ENCODE data around the gene PRAMEF1. TPM values are rescaled to one million over a fixed set of nuclear protein-coding genes. Genes with fewer than 3 reads are reported as not detected.

The PRAMEF1 gene
- total and polyA plus RNA-seq, 12 donors = not detected

DNA sequence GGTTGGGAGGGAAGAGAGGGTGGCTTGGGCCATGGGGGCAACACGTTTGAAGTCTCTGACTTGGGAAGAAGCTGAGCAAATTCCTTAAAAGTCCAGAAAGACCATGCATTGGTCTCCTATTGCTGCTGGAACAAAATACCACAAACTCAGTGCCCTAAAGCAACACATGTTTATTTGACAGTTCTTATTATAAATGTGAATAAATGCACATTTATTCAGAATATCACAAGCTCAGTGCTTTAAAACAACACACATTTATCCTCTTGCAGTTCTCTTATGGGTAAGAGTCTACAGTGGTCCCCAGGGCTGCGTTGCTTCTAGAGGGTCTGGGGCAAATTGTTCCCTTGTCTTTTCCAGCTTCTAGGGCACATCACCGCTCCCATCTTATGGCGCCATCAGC is 27.7 kb upstream of the PRAMEF1 start:
- no peak for TF ChIP-seq POLR2A (IDR thresholded peaks at IDR 0.05)
- TF ChIP-seq, protein P1, sequence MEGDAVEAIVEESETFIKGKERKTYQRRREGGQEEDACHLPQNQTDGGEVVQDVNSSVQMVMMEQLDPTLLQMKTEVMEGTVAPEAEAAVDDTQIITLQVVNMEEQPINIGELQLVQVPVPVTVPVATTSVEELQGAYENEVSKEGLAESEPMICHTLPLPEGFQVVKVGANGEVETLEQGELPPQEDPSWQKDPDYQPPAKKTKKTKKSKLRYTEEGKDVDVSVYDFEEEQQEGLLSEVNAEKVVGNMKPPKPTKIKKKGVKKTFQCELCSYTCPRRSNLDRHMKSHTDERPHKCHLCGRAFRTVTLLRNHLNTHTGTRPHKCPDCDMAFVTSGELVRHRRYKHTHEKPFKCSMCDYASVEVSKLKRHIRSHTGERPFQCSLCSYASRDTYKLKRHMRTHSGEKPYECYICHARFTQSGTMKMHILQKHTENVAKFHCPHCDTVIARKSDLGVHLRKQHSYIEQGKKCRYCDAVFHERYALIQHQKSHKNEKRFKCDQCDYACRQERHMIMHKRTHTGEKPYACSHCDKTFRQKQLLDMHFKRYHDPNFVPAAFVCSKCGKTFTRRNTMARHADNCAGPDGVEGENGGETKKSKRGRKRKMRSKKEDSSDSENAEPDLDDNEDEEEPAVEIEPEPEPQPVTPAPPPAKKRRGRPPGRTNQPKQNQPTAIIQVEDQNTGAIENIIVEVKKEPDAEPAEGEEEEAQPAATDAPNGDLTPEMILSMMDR (IDR thresholded peaks at IDR 0.05) = no peak
- no peak overlapping the region for H3K4me3 ChIP-seq
- DNase-seq = no peak
- H3K9me3 ChIP-seq (replicated peaks in 1 of 3) = no peaks in the 10 kb centered on the region
- 66 to 71% (median 68%) methylated on average over 4 of the region's 4 CpGs for WGBS, 4 donors
- H3K27me3 ChIP-seq = peaks cover 6% of the 10 kb centered on the region
- H3K4me1 ChIP-seq (replicated peaks in 1 of 2) = no peaks in the 10 kb centered on the region
- intact Hi-C loops (cut with DNase I) = no loop called here
- no peak overlapping the region for H3K27ac ChIP-seq
- H3K36me3 ChIP-seq (replicated peaks in 1 of 2) = no peaks in the 10 kb centered on the region

DNA sequence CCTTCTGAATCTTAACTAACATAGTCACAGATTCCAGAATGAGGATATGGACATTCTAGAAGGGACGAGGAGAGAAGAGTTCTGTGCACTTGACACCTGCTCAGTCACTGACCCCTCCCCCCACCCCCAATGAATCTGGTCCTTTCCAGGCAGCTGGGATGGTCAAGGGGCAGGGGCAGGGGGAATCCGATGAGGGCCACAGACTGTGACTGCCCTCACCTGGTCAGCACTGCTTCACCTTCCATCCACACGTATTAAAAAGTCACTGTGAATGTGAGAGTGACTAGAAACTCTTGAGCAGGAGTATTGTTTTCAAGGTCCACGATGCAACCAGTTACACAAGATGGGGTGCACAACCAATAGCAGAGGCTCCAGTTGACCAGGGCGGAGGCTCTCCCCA is 27.2 kb upstream of the PRAMEF1 start:
- H3K36me3 ChIP-seq (replicated peaks in 1 of 2) = no peaks in the 10 kb centered on the region
- no peaks in the 10 kb centered on the region for H3K9me3 ChIP-seq (replicated peaks in 1 of 3)
- DNase-seq = no peak
- 53 to 63% (median 57%) methylated on average over 5 of the region's 5 CpGs for WGBS, 4 donors
- no peaks in the 10 kb centered on the region for H3K4me1 ChIP-seq (replicated peaks in 1 of 2)
- intact Hi-C loops (cut with DNase I) = no loop called here
- TF ChIP-seq, protein P1 (IDR thresholded peaks at IDR 0.05) = no peak
- TF ChIP-seq POLR2A (IDR thresholded peaks at IDR 0.05) = no peak
- no peak overlapping the region for H3K27ac ChIP-seq
- peaks cover 6% of the 10 kb centered on the region for H3K27me3 ChIP-seq
- no peak overlapping the region for H3K4me3 ChIP-seq

DNA sequence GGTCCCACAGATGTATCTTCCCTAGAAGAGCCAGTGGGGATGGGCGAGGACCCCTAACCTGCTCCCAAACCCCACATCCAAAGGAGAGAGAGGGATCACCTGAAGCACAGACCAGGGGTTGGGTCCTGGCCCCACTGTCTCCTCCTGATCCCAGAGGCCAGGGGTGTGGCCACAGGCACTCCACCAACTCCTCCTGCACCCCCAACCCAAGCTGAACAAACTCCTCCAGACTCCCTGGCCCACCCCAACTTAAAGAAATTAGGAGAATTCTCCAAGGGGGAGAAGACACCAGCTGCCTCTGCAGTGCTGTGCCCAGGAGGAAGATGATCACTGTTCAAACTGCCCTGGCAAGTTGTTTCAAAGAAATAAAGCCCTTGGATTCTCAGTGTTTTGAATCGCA is 22.2 kb upstream of the PRAMEF1 start:
- H3K4me3 ChIP-seq = no peak overlapping the region
- H3K9me3 ChIP-seq (replicated peaks in 1 of 3) = no peaks in the 10 kb centered on the region
- no peaks in the 10 kb centered on the region for H3K36me3 ChIP-seq (replicated peaks in 1 of 2)
- intact Hi-C loops (cut with DNase I) = no loop called here
- H3K4me1 ChIP-seq (replicated peaks in 1 of 2) = no peaks in the 10 kb centered on the region
- DNase-seq = no peak
- 0 to 80% (median 65%) methylated on average over 1 to 2 of the region's 2 CpGs for WGBS, 4 donors
- TF ChIP-seq, protein P1 (IDR thresholded peaks at IDR 0.05) = no peak
- no peak for TF ChIP-seq POLR2A (IDR thresholded peaks at IDR 0.05)
- H3K27me3 ChIP-seq = no peaks in the 10 kb centered on the region
- no peak overlapping the region for H3K27ac ChIP-seq

DNA sequence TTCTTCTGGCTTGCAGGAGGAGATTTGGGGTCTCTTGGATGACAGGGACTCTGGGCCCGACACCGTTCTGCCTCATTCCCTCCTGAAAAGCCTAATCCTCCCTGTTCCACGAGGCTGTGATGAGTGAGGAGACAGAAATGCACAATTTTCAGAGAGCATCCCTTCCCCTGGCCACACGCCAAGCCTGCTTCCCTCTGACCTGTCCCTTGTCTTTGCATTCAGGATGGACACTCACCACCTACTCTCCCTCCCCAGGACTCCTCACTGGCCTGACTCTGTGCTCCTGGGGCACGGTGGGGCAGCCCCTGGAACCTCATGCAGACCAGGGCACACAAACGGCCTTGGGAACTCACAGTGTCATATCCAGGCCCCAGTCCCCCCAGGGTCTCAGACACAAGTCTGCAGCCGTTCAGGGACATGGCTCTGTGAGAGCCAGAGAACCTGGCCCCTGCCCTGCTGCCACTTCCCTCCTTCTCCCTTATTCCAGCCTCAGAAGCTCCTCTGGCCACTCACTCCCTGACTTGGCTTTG is 21.2 kb upstream of the PRAMEF1 start:
- intact Hi-C loops (cut with DNase I) = no loop called here
- no peak for TF ChIP-seq POLR2A (IDR thresholded peaks at IDR 0.05)
- TF ChIP-seq, protein P1 (IDR thresholded peaks at IDR 0.05) = no peak
- no peak for DNase-seq
- Histone ChIP-seq H3K27ac (no peak overlapping the region), H3K9me3 (replicated peaks in 1 of 3) (no peaks in the 10 kb centered on the region), H3K36me3 (replicated peaks in 1 of 2) (no peaks in the 10 kb centered on the region), H3K27me3 (peaks cover under 1% of the 10 kb centered on the region), H3K4me3 (no peak overlapping the region), H3K4me1 (replicated peaks in 1 of 2) (no peaks in the 10 kb centered on the region)
- 42 to 56% (median 53%) methylated on average over 7 of the region's 7 CpGs for WGBS, 4 donors

All from adrenal gland (tissue), 12 donors.